Measurements from ENCODE around the gene CNTNAP4. TPM values are rescaled to one million over a fixed set of nuclear protein-coding genes. Genes with fewer than 3 reads are reported as not detected.

The CNTNAP4 gene
- total and polyA plus RNA-seq, 2 of the 4 experiments (the other 2 are of a cell fraction) = not detected

GRCh38 chr16:76235426-76235825 lies 41.8 kb upstream of the CNTNAP4 start:
- H2AK5ac ChIP-seq (ENCODE audit: low read depth, low read length) = no peak overlapping the region
- no peaks in the 10 kb centered on the region for H3K79me1 ChIP-seq (ENCODE audit: low read depth in 1 of 2, low read length in 2 of 2)
- no peak overlapping the region for H3K27ac ChIP-seq (ENCODE audit: insufficient read depth, low read length)
- ChIA-PET CTCF (no interaction called here), POLR2A (ENCODE audit: unreplicated experiment) (interaction anchor here (0.6 kb wide), 1 partner anchor 19 kb away, joined by 3 read pairs; no protein-coding TSS in a partner anchor)
- no peak overlapping the region for H3K14ac ChIP-seq (replicated peaks; ENCODE audit: low read depth, low read length)
- no peaks in the 10 kb centered on the region for H3K27me3 ChIP-seq (ENCODE audit: control insufficient read depth, insufficient read depth, low read length)
- no peak overlapping the region for H3K4me2 ChIP-seq (ENCODE audit: low read depth, low read length)
- H3K36me3 ChIP-seq (ENCODE audit: control insufficient read depth, insufficient read depth, low read length) = no peaks in the 10 kb centered on the region
- H2BK120ac ChIP-seq (ENCODE audit: low read depth, low read length) = no peak overlapping the region
- no peak overlapping the region for H2BK5ac ChIP-seq (ENCODE audit: low read depth, low read length, poor library complexity, severe bottlenecking)
- no peak overlapping the region for H3K4ac ChIP-seq (ENCODE audit: low read depth, low read length)
- H3K9me3 ChIP-seq (ENCODE audit: control insufficient read depth, insufficient read depth, low read length) = peaks cover 8% of the 10 kb centered on the region; the same call in 1 of the 2 replicates
- H3K23ac ChIP-seq (ENCODE audit: low read depth, low read length) = no peak overlapping the region
- H2AFZ ChIP-seq (replicated peaks; ENCODE audit: low read length, poor library complexity) = no peak overlapping the region
- no peak for ATAC-seq (ENCODE audit: low read depth)
- dilution Hi-C loops (cut with HindIII; ENCODE audit: low sequenced_read_pairs, unreplicated experiment) = no loop called here
- no peaks in the 10 kb centered on the region for H4K20me1 ChIP-seq (ENCODE audit: insufficient read depth, low read length)
- DNase-seq = no peak
- TF ChIP-seq FOS (IDR thresholded peaks at IDR 0.05; ENCODE audit: low read depth, low read length) (no peak), BHLHE40 (IDR thresholded peaks at IDR 0.05; ENCODE audit: low read depth, low read length) (no peak), USF2 (IDR thresholded peaks at IDR 0.05; ENCODE audit: low read depth, low read length) (no peak), POLR2A (IDR thresholded peaks at IDR 0.05; ENCODE audit: low read depth, low read length) (no peak), MAZ (IDR thresholded peaks at IDR 0.05; ENCODE audit: borderline replicate concordance, low read depth, low read length) (no peak), NFE2L2 (IDR thresholded peaks at IDR 0.05; ENCODE audit: low read depth, low read length) (no peak), CEBPB (IDR thresholded peaks at IDR 0.05; ENCODE audit: low read depth, low read length) (no peak), SMC3 (IDR thresholded peaks at IDR 0.05; ENCODE audit: low read depth, low read length) (no peak), ELK1 (IDR thresholded peaks at IDR 0.05; ENCODE audit: borderline replicate concordance, low read depth, low read length) (no peak), RCOR1 (IDR thresholded peaks at IDR 0.05; ENCODE audit: insufficient replicate concordance, low read length) (no peak), MXI1 (IDR thresholded peaks at IDR 0.05; ENCODE audit: borderline replicate concordance, low read depth, low read length) (no peak), MAFK (IDR thresholded peaks at IDR 0.05; ENCODE audit: low read depth, low read length) (no peak)
- no TSS peak for BruUV-seq (replicated peaks)
- H3K4me1 ChIP-seq (ENCODE audit: control insufficient read depth, insufficient read depth, low read length) = no peaks in the 10 kb centered on the region
- no peak overlapping the region for H3K56ac ChIP-seq (ENCODE audit: extremely low read depth, insufficient read depth, low read length)
- H3K4me3 ChIP-seq (ENCODE audit: insufficient read depth, low read depth, low read length) = no peak overlapping the region
- H3K9me1 ChIP-seq (ENCODE audit: insufficient read depth, low read length) = no peaks in the 10 kb centered on the region
- 100% methylated on average over 3 of the region's 12 CpGs; no CpG with 5 or more reads in 1 of the 2 experiments for WGBS, 2 experiments (ENCODE audit: extremely low coverage in 2 of 2, insufficient read length in 1 of 2)
- in situ Hi-C loops (cut with MboI; ENCODE audit: low sequenced_read_pairs) = no loop called here
- no peak overlapping the region for H4K5ac ChIP-seq (ENCODE audit: low read depth, low read length)
- no peak overlapping the region for H2AK9ac ChIP-seq (replicated peaks; ENCODE audit: low read depth, low read length, poor library complexity)
- no peak overlapping the region for H3K18ac ChIP-seq (ENCODE audit: low read depth, low read length)
- no peak overlapping the region for H4K91ac ChIP-seq (ENCODE audit: insufficient read depth, low read depth, low read length)
- H2BK15ac ChIP-seq (ENCODE audit: low read depth, low read length) = no peak overlapping the region
- intact Hi-C loops (cut with micrococcal nuclease) = no loop called here
- H2BK20ac ChIP-seq (ENCODE audit: low read depth, low read length) = no peak overlapping the region
- no peak overlapping the region for H4K8ac ChIP-seq (ENCODE audit: low read depth in 2 of 2, low read length in 2 of 2)
- H3K9ac ChIP-seq (ENCODE audit: low read depth, low read length) = no peak overlapping the region
